GM18858 (cell line): ENCODE results near the gene PKDREJ.
"Not testable (repeated sequence)": the region's sequence is repeated elsewhere in the genome, so short reads cannot be mapped to it uniquely, and the experiment has no call there.

Experiments
- ATAC-seq: cut with Tn5 transposase; IDR thresholded peaks from one replicate; pipeline ENCODE4 v1.9.1; 2021; ENCODE audit not compliant: unreplicated experiment

Gene PKDREJ

DNA sequence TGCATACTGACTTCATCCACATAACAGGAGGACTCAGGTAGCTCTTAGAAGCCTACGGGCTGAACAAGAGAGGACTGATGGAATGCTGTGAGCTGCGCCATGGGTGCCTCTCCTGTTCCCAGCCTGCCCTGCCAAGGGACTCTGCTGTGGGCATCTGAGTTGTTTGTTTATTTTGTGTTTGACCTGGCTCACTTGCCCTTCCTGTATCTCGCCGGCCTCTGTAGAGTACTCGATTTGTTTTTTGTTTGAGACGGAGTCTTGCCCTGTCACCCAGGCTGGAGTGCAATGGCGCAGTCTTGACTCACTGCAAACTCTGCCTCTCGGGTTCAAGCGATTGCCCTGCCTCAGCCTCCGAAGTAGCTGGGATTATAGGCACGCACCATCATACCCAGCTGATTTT lies 6.4 kb upstream of the PKDREJ start:
- ATAC-seq, result no peak

DNA sequence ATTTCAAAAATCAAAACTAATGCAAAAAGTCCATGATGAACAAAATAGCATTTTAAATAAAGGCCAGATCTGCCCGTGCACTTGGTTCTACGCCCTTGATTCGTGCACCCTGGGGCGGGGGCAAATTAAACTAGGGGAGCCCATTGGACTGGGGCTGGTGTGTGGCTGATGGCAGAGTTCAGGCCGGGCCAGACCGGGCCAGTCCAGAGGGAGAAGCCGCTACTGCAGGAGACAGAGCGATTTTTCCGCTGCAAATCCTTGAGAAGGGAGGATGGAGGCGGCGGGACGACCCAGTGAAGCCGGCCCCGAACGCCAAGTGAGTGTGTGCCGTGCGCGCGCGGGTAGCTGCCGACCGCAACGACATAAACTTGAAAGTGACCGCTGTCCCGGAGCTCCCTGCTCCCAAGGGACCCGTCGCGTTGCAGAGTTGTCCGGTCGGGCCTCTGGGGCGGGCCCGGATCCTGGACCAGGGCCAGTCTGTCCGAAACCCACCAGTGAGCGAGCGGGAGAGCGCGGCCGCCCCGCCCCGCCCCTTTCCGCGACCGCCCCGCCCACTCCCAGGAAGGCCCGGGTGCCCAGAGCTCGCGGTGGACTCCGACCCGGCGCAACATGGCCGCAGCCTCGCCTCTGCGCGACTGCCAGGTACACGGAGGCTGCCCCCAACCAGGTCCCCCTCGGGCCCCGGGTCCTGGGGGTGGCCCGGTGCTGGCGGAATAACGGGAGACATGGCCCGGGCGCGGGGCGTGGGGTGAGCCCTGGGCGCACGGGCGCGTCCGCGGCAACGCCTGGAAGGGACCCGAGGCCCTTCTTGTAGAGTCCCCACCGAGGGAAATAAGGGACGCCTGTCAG lies 4.5 kb upstream of the PKDREJ start, which contains the start of gene TTC38:
TTC38 (plus strand) TSS at position 578 of the 849 bp plus-strand sequence; CDS start at position 610, 32 bp downstream.
- no peak for ATAC-seq

DNA sequence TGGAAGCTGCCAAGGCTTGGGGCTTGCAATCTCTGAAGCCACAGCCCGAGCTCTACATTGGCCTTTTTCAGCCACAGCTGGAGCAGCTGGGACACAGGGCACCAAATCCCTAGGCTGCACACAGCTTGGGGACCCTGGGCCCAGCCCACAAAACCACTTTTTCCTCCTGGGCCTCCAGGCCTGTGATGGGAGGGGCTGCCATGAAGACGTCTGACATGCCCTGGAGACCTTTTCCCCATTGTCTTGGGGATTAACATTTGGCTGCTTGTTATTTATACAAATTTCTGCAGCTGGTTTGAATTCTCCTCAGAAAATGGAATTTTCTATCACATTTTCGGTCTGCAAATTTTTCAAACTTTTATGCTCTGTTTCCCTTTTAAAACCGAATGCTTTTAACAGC lies 2.5 kb upstream of the PKDREJ start:
- ATAC-seq, result not testable (repeated sequence)

DNA sequence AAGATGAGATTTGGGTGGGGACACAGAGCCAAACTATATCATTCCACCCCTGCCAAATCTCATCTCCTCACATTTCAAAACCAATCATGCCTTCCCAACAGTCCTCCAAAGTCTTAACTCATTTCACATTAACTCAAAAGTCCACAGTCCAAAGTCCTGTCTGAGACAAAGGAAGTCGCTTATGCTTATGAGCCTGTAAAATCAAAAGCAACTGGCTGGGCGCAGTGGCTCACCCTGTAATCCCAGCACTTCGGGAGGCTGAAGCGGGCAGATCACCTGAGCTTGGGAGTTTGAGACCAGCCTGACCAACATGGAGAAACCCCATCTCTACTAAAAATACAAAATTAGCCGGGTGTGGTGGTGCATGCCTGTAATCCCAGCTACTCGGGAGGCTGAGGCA lies 1.4 kb upstream of the PKDREJ start:
- not testable (repeated sequence) for ATAC-seq

DNA sequence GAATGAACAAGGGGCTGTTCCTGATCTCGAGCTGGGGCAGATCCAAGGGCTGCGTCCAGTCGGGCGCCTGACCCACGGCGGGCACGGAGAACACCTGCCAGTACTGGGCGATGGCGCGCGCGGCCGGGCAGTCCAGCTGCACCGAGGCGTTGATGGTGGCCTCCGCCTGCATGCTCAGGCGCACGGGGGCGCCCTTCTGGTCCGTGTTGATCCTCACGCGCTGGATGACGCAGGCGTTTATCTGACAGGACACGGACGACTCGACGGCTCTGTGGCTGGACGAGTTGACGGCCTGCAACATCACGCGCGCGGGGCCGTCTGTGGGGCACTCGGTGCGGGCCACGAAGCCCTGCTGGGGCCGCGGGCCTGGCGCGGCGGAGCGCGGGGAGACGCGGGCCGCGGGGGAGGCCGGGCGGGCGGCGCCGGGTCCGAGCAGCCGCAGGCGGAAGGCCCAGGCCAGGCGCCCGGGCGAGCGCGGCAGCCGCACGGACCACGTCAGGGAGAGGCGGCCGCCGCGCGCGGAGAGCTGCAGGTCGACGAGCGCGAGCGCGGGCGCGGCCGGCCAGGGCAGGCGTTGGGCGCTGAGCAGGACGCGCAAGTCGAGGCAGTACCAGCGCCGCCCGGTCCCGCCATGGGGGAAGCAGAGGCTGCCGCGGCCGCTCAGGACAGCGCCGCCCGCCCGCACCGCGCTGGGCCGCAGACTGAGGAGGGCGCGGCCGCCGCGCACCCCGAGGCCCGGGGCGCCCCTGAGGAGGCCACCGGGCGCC lies 511 bp downstream of the PKDREJ start:
- no peak for ATAC-seq

DNA sequence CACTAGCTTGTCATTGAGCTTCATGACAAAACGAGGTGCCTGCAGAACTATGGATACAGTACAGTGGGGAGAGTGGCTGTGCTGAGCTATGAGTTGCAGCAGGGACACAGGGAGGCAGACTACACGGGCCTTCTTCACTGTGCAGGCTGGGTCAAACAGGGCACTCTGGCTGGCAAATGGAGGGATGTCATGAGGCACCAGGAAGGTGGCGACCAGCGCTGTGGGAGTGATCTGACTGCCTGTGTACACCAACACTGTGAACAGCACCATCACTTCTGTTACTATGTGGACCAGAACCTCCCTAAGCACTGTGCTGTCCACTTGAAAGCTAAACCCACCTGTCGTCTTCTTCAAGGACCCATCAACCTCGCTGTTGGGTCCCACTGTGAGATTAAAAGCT lies 3.1 kb downstream of the PKDREJ start:
- ATAC-seq, result no peak

DNA sequence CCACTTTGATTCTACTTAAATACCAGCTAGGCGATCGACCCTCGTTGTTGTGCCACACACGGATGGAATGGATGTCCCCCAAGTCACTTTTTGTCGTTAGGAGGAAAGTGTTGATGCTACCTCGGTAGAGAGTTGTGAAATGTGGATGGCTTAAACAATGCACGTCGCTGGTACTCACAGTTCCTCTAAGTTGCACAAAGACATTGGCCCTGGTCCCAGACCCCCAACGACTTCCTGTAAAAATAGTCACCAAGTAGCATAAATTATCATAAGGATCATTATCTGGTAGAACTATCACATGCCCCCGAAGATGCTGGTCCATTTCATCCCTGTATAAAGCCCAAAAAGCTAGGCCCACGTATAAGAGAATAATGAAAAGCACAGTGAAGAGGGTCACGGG lies 3.8 kb downstream of the PKDREJ start:
- ATAC-seq, result no peak

DNA sequence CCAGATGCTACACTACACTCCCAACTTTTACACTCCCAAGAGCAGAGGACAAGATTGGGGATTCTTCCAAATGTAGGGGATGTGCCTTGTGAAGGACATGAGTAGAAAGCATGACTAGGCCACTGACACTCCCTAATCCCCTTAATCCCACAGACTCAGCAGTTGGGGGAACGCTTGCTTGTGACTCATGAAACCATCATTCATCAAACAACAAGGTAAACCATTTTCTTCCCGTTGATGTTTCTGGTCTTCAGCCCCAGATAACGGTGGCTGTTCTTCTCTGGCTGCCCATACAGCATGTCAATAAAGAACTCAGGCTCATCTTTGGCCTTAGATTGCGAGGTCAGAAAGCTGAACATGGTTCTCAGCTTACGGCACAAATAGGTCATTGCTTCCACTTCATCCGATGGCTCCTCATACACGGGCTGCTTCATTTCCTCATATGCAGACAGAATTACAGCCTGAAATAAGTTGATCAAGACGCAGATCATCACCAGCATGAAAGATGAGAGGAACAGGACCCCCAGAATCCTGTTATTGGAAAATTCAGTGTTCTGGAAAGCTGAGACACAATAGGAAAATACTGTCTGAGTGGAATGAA lies 6.7 kb downstream of the PKDREJ start:
- no peak for ATAC-seq

DNA sequence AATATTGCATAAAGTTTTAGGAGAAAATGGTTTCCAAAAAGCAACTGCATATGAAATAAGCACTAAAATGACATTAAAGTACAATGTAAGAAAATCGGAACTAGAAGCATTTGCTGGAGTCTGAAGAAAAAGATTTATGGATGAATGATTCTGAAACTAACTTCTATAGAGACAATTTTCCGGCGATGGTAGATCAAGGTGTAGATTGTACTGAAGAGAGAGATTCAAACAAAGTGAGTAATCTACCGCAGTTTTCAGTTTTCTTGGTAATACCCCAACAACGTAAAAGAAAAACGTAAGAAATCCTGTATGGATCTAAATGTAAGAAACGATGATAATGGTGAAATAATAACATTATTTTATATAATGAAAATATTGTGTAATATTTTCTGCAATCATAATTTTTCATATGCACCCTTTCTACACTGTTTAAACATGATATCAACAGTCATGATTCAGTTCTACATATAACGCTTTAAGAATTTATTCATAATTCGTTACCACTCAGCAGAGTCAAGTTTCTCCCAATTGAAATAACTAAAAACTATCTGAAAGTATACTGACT lies 11.2 kb downstream of the PKDREJ start:
- no peak for ATAC-seq

DNA sequence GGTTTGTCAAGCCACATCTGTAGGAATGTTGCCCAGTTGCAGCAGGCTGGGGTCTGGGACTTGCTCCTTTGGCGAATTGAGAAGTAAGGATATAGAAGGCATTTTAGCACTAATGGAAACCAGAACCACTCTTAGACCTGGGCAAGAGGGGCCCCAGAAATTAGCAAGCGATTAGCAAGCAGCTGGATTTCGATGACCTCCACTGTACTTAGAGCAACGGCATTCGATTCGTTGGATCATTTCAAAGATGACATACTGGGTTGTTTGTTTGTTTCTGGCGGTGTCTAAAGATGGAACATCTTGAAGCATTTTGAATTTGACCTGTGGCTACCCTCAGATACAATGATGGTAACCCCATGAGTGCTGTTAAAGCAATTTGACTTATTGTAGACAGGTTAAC lies 11.9 kb downstream of the PKDREJ start:
- ATAC-seq, result no peak

DNA sequence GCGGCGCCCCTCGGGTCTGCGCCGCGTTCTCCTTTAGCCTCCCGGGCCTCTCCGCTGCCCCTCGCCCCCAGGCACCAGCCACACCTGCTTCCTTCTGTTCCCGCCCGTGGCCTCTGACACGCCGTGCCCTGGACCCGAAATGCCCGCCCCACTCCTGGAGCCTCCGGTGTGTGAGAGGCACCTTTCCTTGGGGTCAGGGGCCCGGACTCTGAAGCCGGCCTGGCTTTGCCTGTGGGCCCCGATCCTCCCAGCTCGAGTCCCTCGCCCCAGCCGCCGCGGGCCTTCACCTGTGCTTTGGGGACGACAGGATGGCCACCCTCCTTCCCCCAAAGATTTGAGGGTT lies 12.4 kb downstream of the PKDREJ start:
- ATAC-seq, result no peak

DNA sequence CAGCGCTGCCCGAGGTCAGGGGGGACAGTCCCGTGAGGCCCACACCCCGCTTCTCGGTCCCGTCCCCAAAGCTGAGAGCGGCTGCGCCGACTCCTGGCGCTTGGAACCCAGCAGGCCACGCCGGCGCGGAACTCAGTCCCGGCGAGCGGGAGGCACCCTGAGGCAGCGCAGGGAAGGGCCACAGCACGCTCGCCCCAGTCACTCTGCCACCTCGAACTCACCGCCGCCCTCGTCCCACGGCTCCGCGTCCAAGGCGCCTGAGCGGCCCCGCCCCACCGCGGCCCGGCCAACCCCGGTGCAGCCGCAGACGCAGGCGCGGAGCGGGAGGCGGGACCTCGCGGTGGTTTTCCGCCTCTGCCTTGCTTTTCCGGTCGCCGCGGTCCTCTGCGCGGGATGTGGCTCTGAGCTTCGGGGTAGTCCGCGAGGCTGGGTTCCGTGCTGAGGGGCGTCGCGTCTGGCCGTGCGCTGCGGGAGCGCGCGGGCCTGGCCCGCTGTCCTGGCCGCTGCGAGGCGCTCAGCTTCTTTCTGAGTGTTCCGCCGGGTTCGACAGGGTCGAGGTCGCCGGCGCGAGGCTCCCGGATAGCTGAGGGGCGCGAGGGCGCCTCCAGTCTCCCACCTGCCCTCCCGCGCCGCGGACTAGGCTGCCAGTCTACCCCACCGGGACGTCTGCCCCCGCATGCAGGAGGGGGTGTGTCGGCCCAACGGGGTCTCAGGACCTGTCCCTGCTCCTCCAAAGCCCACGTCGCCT lies 12.9 kb downstream of the PKDREJ start, which contains the start of gene CDPF1:
CDPF1 (minus strand) TSS at position 259 of the 748 bp plus-strand sequence. CDS start 2,009 bp downstream, outside the sequence.
- ATAC-seq, result peak; percentile 74

DNA sequence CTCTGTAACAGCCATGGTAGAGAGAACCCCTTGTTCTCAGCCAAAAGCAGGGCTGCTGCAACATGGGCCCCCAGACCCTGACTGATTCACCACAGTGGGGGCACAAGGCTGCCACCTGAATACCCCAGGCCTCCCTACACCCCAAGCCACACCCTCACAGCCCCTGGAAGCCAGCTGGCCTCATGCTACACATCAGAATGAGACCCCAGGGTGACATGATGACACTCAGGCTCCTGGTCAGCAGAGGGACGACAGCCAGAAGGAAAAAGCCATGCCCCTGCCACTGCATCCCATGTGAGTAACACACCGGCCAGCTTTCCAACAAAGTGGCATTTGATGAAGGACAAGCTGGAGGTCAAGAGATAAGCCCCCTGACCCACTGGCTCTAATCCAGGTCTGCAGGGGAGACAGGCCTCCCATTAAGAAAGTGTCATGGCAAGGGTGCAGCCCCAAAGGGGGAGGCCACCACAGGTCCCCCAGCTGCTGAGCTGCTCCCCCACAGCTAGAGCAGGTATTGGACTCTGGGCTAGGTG lies 15.6 kb downstream of the PKDREJ start:
- no peak for ATAC-seq

DNA sequence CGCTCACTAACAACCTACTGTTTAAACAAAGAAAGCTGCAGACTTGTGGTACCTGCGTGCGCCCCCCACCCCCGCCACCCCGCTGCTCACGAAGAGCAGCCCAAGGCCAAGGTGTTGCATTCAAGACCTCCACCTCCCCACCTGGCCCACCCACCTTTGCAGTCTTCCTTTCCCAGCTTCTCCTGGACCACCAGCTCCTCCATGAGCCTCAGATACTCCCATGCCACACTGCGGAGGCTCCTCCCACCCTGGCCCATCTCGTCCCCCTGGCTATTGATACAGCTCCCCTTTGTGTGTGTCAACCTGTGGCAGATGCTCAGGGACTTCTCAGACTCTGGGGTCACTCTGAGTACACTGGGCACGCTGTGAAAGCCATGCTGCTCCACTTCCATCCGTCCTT lies 17.0 kb downstream of the PKDREJ start:
- no peak for ATAC-seq

DNA sequence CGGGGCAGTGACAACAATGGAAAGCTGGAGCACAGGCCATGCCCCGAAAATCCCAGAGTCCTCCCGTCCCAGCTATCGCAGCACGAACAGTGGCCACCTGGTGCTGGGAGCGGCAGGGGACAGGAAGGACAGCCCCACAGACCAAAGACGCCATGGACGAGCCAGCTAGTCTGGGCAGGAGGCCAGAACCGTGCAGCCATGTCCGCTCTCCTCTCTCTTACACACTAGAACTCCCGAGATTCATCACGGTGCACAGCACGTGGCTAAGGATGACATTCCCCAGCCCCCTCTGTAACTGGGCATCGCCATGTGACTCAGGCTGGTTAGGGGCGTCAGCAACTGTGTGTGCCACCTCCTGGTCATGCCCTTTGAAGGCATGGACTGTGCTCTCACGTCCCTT lies 17.6 kb downstream of the PKDREJ start:
- ATAC-seq, result no peak

DNA sequence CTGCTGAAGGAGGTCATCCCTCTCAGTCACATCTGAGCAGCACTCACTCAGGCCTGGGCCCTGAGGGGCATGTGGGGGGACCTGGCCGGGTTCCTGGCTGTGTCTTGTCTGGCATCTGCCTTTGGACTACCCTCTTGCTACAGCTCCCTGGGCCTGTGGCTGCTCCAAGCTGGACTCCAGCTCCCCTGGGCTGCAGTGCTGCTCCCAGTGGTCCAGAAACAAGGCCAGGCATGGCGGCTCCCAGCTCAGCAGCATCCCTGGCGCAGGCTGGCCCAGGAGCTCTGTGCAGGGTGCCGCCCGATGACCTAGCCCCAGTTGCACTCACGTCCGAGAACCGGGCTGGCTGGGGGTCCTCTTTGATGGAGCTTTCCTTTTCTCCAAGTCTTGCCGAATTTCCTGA lies 18.4 kb downstream of the PKDREJ start:
- ATAC-seq, result no peak

DNA sequence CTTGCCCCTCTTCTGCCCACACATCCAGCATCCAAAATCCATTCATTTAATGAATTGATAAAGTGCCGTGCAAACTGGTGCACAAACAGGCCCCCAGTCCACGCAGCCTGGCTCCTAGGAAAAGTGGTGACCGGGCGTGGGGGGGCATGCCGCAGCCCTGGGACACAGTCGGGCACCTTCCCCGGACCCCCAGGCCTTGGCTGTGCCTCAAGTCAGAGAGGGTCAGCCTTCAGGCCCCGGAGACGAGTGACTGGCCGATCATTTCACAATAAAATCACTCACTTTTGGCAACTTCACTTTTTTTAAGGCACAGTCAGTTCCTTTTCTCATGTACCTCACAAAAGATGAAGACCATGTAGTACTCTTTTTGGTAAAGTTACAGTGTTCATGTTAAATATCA lies 21.1 kb downstream of the PKDREJ start:
- no peak for ATAC-seq

DNA sequence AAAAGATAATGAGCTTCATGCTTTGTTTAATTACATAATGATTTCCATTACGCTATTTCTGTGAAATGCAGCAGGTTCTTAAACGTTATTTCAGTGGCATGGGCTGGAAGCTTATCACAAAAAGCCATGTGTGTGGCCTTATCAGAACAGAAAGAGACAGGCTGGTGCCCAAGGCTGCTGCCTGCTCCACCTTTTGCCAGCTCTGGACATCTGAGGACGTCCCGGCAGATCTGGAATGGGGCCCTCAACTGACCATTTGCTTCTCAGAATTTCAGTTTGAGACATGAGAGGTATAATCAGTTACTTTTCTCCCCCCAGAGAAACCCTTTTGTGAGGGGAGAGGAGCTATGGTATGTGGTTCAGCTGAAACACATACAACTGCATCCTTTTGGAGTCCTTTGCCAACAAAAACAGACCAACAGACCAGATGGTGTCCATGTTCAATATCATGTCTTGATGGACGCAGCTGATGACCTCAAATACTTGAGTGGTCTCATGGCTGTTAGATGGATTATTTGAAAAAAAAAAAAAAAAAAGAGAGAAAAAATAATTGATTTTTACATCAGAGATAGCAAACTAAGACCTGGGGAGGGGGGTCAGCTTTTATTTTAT lies 21.6 kb downstream of the PKDREJ start:
- no peak for ATAC-seq

DNA sequence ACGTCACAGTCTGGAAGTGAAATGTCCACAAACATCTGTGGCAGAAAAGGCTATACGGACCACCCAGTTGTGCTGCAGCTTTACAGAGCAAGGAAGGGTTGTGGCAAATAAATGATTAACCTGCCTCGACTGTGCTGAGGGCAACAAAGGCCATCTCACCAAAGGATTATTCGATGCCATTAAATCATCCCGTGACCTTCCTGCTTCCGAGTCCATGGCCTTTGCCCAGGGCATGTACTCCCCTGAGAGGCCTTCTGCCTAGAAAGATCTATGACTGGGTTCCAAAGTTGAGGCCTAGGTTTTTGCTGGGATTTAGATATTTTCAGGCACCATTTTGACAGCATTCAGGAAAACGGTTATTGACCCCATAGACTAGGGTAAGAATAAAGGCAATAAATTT lies 22.2 kb downstream of the PKDREJ start:
- ATAC-seq, result no peak

DNA sequence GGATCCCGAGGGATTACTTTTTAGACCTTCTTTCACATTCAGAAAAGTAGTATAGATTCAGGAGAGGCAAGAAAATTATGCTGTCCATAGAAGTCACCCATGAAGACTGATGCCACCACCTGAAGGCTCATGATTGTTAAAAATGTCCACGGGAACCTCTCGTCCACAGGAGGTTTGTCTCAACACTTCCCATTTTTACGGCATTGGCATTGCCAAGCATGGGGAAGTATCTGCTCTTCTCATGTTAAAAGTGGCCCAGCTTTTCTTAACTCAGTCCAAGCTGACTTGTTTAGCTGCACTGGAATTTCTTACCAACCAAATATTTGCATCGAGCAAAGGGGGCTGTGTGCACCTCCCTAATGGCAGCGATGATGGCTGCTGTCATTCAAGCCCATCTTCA lies 22.6 kb downstream of the PKDREJ start:
- ATAC-seq, result no peak
